Bronchial epithelial cell (primary cell): Measurements from ENCODE around the gene LYRM1. TPM values are rescaled to one million over a fixed set of nuclear protein-coding genes. Genes with fewer than 3 reads are reported as not detected.
A peak's percentile ranks its signal among the peaks of the same experiment; 100 is the strongest.

Source experiments
- DNase-seq: peaks from one replicate; pipeline ENCODE4 v3.0.0-alpha.2; 2010; ENCODE audit warnings: low read depth
- FAIRE-seq: peaks from 2 replicates; lab custom pipeline; 2011; peaks lifted over from hg19 to GRCh38; lab: Jason Lieb, UNC
- H3K27me3 ChIP-seq: 2 replicates; pipeline ENCODE4 v1.5.1; 2011; ENCODE audit warnings: low read length; ENCODE audit not compliant: control insufficient read depth, insufficient read depth
- H3K36me3 ChIP-seq: 2 replicates; pipeline ENCODE4 v1.5.1; 2011; ENCODE audit warnings: low read length; ENCODE audit not compliant: control insufficient read depth, insufficient read depth
- H3K4me3 ChIP-seq: 2 replicates; pipeline ENCODE4 v1.5.1; 2011; ENCODE audit warnings: mild to moderate bottlenecking, low read depth, low read length, control low read depth
- total RNA-seq: library from RNA; depleted of rRNA; stranded (reverse); fragments of >200 nt; gene quantifications from 2 replicates; pipeline ENCODE4 v1.2.1, GENCODE V29; 2014
- TF ChIP-seq, protein P1 (sequence below): IDR thresholded peaks from 2 replicates; pipeline ENCODE4 v1.5.1; 2011; ENCODE audit warnings: mild to moderate bottlenecking, moderate library complexity, low read length, control low read depth, inconsistent platforms; ENCODE audit not compliant: insufficient read depth, severe bottlenecking

LYRM1 gene
- total RNA-seq, 1 donor from 2014 or later: 40.8 TPM

DNA sequence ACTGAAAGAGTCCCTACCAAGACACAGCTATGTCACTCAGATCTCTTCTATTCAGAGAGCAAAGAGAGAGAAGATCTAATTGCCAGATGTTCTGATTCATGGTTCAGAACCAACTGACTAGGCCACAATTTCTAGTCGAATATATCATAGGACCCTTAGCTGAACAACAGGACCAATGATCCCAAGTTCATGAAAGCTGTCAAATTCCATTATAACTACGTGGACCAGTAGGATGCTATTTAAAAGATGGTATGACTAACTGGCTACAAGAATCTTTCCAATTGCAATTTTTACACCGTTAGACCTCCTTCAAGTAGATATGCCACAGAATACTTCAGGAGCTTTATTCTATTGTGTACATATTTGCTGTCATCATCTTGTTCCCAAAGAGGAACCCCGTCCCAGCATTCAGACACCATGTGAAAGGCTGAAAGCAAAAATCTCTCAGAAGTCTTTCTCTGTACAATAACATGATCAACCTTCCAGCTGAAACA lies 26.4 kb upstream of the LYRM1 start:
- peaks cover 2% of the 10 kb centered on the region for H3K36me3 ChIP-seq
- H3K27me3 ChIP-seq: no peaks in the 10 kb centered on the region
- H3K4me3 ChIP-seq: no peak overlapping the region
- TF ChIP-seq, protein P1, sequence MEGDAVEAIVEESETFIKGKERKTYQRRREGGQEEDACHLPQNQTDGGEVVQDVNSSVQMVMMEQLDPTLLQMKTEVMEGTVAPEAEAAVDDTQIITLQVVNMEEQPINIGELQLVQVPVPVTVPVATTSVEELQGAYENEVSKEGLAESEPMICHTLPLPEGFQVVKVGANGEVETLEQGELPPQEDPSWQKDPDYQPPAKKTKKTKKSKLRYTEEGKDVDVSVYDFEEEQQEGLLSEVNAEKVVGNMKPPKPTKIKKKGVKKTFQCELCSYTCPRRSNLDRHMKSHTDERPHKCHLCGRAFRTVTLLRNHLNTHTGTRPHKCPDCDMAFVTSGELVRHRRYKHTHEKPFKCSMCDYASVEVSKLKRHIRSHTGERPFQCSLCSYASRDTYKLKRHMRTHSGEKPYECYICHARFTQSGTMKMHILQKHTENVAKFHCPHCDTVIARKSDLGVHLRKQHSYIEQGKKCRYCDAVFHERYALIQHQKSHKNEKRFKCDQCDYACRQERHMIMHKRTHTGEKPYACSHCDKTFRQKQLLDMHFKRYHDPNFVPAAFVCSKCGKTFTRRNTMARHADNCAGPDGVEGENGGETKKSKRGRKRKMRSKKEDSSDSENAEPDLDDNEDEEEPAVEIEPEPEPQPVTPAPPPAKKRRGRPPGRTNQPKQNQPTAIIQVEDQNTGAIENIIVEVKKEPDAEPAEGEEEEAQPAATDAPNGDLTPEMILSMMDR: no peak
- DNase-seq (peak; percentile 69), FAIRE-seq (no peak)

- H3K4me3 ChIP-seq: no peak overlapping the region
- TF ChIP-seq, protein P1: no peak
- no peak for DNase-seq
- H3K36me3 ChIP-seq: peaks cover 2% of the 10 kb centered on the region
- H3K27me3 ChIP-seq: no peaks in the 10 kb centered on the region
- no peak for FAIRE-seq
These were observed 25.3 kb upstream of the LYRM1 start for GRCh38 chr16:20875355-20875650.

DNA sequence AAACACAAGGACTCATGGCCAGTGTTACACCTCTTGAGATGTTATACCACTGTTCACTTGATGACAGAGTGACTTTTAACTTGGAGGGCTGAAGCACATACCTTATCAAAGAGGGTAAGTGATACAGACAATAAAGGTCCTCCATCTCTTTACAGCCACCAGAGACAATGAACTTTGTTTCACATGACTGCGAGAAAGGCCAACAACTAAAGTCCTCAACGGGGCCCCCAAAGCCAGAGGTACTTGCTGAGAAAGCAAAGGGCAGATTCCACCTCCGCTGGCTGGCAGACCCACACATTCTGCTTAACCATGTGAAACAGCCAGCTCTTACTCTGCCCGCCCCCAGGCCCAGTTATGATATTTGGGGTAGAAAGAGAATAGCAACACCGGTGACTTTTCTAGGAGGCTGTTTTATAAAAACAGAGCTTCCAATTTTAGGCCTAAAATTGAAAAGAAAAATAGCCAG lies 21.9 kb upstream of the LYRM1 start:
- Histone ChIP-seq H3K4me3 (no peak overlapping the region), H3K27me3 (no peaks in the 10 kb centered on the region), H3K36me3 (peaks cover 2% of the 10 kb centered on the region)
- TF ChIP-seq, protein P1: no peak
- FAIRE-seq (no peak), DNase-seq (no peak)

GRCh38 chr16:20879175-20880040 lies 21.2 kb upstream of the LYRM1 start:
- TF ChIP-seq, protein P1: no peak
- no peak for FAIRE-seq
- DNase-seq: peak; percentile 77
- no peak overlapping the region for H3K4me3 ChIP-seq
- H3K27me3 ChIP-seq: no peaks in the 10 kb centered on the region
- H3K36me3 ChIP-seq: peaks cover 2% of the 10 kb centered on the region

- FAIRE-seq (no peak), DNase-seq (no peak)
- H3K27me3 ChIP-seq: no peaks in the 10 kb centered on the region
- H3K36me3 ChIP-seq: peaks cover 3% of the 10 kb centered on the region
- TF ChIP-seq, protein P1: no peak
- H3K4me3 ChIP-seq: no peak overlapping the region
These were observed 19.6 kb upstream of the LYRM1 start for GRCh38 chr16:20880867-20881502.
